ENCODE measurements around the gene GSTA1. TPM values are rescaled to one million over a fixed set of nuclear protein-coding genes. Genes with fewer than 3 reads are reported as not detected.
"Not testable (repeated sequence)": the region's sequence is repeated elsewhere in the genome, so short reads cannot be mapped to it uniquely, and the experiment has no call there.

Gene GSTA1
- total RNA-seq, 1 donor from 2014 or later = not detected

DNA sequence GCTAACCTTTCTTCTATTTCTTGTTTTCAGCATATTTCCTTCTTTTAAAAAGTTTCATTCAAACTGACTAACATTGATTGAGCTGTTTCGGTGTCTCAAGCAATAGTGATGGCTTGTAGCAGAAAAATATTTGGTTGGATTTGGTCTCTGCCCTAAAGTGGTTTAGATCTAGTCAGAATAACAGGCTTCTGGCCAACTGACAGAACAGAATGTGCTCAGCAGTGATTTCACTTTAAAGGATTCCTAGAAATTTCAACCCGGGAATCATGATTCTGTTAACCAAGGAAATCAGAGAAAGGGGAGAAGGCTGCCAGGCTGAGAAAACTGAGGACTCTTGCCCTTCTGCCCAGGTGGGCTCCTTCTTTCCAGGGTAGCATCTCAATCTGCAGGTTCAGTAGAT, 16.6 kb upstream of the GSTA1 start:
- TF ChIP-seq, protein P1, sequence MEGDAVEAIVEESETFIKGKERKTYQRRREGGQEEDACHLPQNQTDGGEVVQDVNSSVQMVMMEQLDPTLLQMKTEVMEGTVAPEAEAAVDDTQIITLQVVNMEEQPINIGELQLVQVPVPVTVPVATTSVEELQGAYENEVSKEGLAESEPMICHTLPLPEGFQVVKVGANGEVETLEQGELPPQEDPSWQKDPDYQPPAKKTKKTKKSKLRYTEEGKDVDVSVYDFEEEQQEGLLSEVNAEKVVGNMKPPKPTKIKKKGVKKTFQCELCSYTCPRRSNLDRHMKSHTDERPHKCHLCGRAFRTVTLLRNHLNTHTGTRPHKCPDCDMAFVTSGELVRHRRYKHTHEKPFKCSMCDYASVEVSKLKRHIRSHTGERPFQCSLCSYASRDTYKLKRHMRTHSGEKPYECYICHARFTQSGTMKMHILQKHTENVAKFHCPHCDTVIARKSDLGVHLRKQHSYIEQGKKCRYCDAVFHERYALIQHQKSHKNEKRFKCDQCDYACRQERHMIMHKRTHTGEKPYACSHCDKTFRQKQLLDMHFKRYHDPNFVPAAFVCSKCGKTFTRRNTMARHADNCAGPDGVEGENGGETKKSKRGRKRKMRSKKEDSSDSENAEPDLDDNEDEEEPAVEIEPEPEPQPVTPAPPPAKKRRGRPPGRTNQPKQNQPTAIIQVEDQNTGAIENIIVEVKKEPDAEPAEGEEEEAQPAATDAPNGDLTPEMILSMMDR (conservative IDR thresholded peaks at IDR 0.05; ENCODE audit: low read depth, low read length) = no peak
- H3K4me3 ChIP-seq (ENCODE audit: low read depth, low read length) = no peak overlapping the region
- no peak for DNase-seq (ENCODE audit: low read depth)

DNA sequence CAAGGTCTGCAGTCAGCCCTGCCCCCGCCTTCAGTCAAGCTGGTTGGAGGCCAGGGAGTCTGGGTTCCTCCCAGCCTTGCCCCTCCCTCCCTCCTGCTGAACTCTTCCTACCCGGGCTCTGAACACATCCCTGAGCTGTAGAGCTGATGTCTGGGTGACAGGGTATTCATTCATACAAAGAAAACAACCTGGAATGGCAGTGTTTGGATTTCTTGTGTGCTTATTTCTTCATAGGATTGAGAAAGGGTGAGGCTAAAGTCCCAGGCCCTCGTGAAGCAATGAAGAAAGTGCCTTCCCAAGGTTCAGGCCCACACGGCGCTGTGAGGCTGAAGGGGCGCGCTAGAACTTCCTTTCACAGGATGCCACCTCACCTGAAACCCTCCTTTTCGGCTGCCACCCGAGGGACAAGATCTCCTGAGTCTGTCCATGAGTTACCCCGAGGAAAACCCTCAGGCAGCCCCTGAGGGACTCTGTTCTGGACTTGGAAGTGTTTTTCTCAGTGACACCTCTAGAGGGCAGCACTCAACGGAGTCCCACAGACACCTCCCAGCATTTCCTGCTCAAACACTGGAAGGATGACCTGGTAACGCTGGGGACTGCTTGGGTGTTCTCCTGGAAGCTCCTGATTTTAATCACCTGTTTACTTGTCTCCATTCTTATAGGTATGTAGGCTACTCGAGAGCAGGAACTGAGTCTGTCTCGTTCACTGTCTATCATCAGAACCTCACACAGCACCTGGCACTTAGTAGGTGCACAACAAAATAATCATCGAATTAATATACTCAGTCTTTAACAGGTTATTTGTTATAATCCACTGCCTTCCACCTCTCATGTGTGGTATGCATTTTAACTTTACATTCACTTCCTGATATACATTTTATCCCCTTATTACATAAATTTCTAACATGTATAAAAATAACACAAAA, 11.8 kb upstream of the GSTA1 start:
- DNase-seq (ENCODE audit: low read depth) = no peak
- no peak overlapping the region for H3K4me3 ChIP-seq (ENCODE audit: low read depth, low read length)
- TF ChIP-seq, protein P1 (conservative IDR thresholded peaks at IDR 0.05; ENCODE audit: low read depth, low read length) = peak; percentile 73

DNA sequence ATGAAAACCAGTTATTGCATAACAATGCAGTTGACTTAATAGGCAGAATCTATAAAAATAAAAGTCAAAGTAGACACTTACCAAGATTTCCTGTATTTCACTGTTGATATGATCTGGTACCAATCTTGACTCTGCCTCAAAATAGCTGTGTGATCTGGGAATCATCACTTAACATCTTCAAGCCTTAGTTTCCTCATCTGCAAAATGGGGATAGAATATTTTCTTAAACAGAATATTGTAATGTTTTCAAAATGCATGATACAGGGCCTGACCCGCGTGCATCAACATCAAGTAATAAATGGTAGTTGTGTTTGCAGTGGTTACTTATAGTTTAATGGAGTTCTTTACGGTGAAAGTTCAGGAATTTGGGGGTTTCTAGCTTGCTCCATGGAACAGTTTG, 10.9 kb upstream of the GSTA1 start:
- not testable (repeated sequence) for H3K4me3 ChIP-seq (ENCODE audit: low read depth, low read length); DNase-seq (ENCODE audit: low read depth)

DNA sequence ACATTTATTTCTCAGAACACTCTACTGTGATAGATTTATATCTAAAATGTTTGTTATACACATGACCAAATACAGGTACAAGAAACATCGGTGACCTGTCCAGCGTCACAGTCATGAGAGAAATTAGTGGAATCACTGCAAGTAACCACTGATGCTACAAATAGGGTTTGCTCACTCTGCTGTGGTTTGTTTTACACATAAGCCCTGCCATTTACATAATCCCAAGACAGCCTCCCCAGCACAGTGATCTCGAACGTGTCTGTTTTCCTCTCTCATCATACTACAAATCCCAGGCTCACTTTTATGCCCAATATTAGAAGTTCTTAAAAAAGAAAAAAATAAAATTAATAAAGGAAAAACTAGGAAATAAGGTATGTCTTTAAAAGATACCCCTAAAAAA, 6.2 kb upstream of the GSTA1 start:
- not testable (repeated sequence) for H3K4me3 ChIP-seq (ENCODE audit: low read depth, low read length); DNase-seq (ENCODE audit: low read depth)

DNA sequence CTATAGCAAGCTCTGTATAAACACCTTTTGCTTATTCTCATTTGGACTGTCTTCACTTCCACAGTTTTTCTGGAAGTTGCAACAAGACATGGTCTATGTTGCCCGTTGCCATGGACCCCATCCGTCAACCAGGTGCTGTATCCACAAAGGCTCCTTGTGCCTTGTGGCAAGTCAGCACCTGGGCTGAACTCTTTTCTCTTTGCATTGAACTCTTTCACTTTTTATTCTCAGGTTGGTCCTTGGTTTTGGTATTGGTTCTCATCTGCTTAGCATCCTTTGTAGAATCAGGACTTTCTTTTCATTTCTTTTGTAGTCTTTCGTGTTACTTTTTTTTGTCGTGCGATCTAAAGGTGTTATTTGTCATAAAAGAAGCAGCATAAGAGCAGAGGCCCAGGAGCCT, 5.0 kb upstream of the GSTA1 start:
- H3K4me3 ChIP-seq (ENCODE audit: low read depth, low read length) = no peak overlapping the region
- TF ChIP-seq, protein P1 (conservative IDR thresholded peaks at IDR 0.05; ENCODE audit: low read depth, low read length) = no peak
- no peak for DNase-seq (ENCODE audit: low read depth)

DNA sequence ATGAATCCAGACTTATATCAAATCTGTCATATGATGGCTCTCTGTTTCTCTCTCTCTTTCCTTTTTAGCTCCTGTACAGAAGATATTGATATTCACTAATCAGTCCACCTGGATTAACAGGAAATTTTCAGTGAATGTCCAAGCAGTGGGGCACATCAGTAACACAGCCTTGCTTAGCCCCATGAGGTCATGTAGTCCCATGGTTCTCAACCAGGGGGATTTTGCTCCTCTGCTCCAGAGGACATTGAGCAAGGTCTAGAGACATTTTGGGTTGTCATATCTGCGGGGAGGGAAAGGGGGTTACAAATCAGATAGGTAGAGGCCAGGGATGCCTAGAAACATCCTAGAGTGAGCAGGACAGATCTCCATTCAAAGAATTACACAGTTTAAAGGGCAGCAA, 810 bp downstream of the GSTA1 start:
- no peak for DNase-seq (ENCODE audit: low read depth)
- TF ChIP-seq, protein P1 (conservative IDR thresholded peaks at IDR 0.05; ENCODE audit: low read depth, low read length) = no peak

DNA sequence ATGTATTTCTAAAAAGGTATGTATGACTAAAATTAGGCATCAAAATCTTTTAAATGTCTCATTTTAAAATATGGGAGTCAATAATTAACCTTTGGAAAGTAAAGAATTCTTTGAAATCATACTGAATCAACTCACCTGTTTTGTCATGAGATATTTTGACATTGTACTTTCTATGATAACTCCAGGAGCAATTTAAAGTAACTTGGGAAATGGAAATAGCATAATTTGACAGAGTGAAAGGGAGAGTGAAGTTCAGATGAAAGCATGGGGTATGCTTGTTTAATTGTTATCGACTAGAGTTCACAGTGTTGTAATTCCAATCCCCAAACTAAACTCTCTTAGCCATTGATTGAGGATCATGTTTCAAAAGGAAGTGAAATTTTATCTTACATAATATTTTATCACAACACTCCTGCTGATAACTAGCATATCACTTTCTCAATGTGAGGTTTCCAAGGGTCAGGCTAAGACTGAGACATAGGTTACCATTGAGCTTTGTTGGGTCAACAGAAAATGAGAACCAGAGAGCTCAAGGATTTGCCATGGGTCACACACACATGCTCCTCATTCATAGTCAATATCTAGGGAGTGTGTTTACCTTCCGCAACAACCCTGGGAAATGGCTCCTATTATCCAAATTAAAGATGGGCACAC, 2.3 kb downstream of the GSTA1 start:
- no peak overlapping the region for H3K4me3 ChIP-seq (ENCODE audit: low read depth, low read length)
- no peak for DNase-seq (ENCODE audit: low read depth)
- TF ChIP-seq, protein P1 (conservative IDR thresholded peaks at IDR 0.05; ENCODE audit: low read depth, low read length) = no peak

More for the DNA sequence above, 810 bp downstream of the GSTA1 start:
- no peak overlapping the region for H3K4me3 ChIP-seq (ENCODE audit: low read depth, low read length)

DNA sequence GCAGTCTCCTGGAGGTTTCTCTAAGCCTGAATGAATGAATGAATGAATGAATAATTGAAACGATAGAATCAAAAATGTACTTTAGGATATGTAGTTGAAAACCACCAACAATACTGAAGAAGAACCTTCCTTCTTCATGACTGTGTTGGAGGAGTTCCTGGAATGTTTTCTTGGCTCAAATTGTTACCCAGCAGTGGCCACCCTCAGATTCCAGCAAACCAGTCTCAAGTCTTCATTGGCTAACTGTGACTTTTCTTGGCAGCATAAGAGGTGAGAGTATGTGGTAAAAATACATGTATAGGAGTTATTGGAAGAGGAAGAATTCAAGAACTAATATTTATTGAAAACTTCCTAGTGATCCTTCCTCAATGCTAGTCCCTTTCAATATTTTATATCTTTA, 4.3 kb downstream of the GSTA1 start:
- H3K4me3 ChIP-seq (ENCODE audit: low read depth, low read length); DNase-seq (ENCODE audit: low read depth): not testable (repeated sequence)

DNA sequence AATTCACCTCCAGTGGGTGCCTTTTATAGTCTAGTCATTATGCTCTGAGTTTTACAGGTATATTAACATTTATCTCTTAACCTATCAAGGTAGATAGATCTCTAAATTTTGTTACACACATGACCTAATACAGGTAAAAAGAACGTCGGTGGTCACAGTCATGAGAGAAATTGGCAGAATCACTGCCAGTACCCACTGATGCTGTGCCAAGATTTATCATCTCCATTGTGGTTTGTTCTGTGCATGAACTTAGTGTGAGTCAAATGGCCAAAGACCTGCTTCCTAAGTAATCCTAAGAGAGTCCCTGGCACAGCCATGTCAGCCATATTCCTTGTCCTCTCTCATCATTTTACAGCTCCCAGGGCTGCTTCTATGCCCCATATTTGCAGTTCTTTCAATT, 9.2 kb downstream of the GSTA1 start:
- H3K4me3 ChIP-seq (ENCODE audit: low read depth, low read length); DNase-seq (ENCODE audit: low read depth): not testable (repeated sequence)

Measured in epithelial cell of proximal tubule (primary cell).